PFSK-1 (cell line): ENCODE measurements around the gene RMND5A.

ENCODE experiments used
- FOXP2 ChIP-seq: optimal IDR thresholded peaks from 2 replicates; pipeline ENCODE3; 2011; ENCODE audit warnings: borderline replicate concordance, control low read depth, inconsistent platforms; ENCODE audit not compliant: insufficient read depth; ENCODE audit errors: extremely low read length, extremely low read depth
- POLR2AphosphoS5 ChIP-seq: IDR thresholded peaks from 2 replicates; pipeline ENCODE4 v1.6.1; 2012; ENCODE audit warnings: low read depth, mild to moderate bottlenecking, control low read depth, low read length, moderate library complexity
- REST ChIP-seq, 2 experiments: IDR thresholded peaks; 2 replicates each; pipeline versions ENCODE4 v1.6.1 to v1.8.0; 2011 to 2012; ENCODE audit warnings: low read depth in 2 of 2, low read length in 2 of 2, control low read depth in 1 of 2, inconsistent platforms in 1 of 2, mild to moderate bottlenecking in 1 of 2, moderate library complexity in 1 of 2; ENCODE audit not compliant: insufficient read depth in 1 of 2
- SIN3A ChIP-seq: IDR thresholded peaks from 2 replicates; pipeline ENCODE4 v1.6.1; 2012; ENCODE audit warnings: mild to moderate bottlenecking, low read length, moderate library complexity, borderline replicate concordance; ENCODE audit not compliant: insufficient read depth
- TAF1 ChIP-seq: IDR thresholded peaks from 2 replicates; pipeline ENCODE4 v1.6.1; 2012; ENCODE audit warnings: low read length, control low read depth, borderline replicate concordance; ENCODE audit not compliant: insufficient read depth

Gene RMND5A

GRCh38 chr2:86809481-86810121 is 89.5 kb downstream of the RMND5A start:
- TF ChIP-seq REST (IDR thresholded peaks at IDR 0.05; ENCODE audit: insufficient read depth in 1 of 2, low read depth in 2 of 2, low read length in 2 of 2) (no peak), SIN3A (no peak), TAF1 (no peak), POLR2AphosphoS5 (no peak), FOXP2 (no peak)

GRCh38 chr2:86815611-86816010 is 95.5 kb downstream of the RMND5A start:
- TF ChIP-seq POLR2AphosphoS5 = no peak
- TF ChIP-seq REST (IDR thresholded peaks at IDR 0.05; ENCODE audit: insufficient read depth in 1 of 2, low read depth in 2 of 2, low read length in 2 of 2) = no peak
- TF ChIP-seq SIN3A = no peak
- no peak for TF ChIP-seq TAF1
- no peak for TF ChIP-seq FOXP2

- TF ChIP-seq FOXP2 = no peak
- no peak for TF ChIP-seq REST (IDR thresholded peaks at IDR 0.05; ENCODE audit: insufficient read depth in 1 of 2, low read depth in 2 of 2, low read length in 2 of 2)
- no peak for TF ChIP-seq TAF1
- TF ChIP-seq POLR2AphosphoS5 = no peak
- TF ChIP-seq SIN3A = no peak
Measured at GRCh38 chr2:86818114-86818801, 98.2 kb downstream of the RMND5A start.

- TF ChIP-seq TAF1 (no peak), FOXP2 (no peak), SIN3A (no peak), POLR2AphosphoS5 (no peak), REST (IDR thresholded peaks at IDR 0.05; ENCODE audit: insufficient read depth in 1 of 2, low read depth in 2 of 2, low read length in 2 of 2) (no peak)
Measured at GRCh38 chr2:86818957-86819356, 98.9 kb downstream of the RMND5A start.
